Left renal cortex interstitium (tissue), 4 donors: Measurements from ENCODE around the gene TMSB15C. TPM values are rescaled to one million over a fixed set of nuclear protein-coding genes. Genes with fewer than 3 reads are reported as not detected.
"Not testable (repeated sequence)": the region's sequence is repeated elsewhere in the genome, so short reads cannot be mapped to it uniquely, and the experiment has no call there.

ENCODE experiments used
- DNase-seq, 4 donors: peaks; one replicate each; pipeline ENCODE4 v3.0.0-alpha.2; 2013; ENCODE audit warnings: low read depth in 4 of 4, low spot score in 2 of 4, missing footprints in 1 of 4
- polyA plus RNA-seq, 4 donors: library from polyadenylated mRNA; unstranded; fragments of 120-200 nt; gene quantifications; one replicate each; pipeline ENCODE4 v1.2.1, GENCODE V29; 2013; ENCODE audit not compliant: insufficient read length in 4 of 4

TMSB15C gene
- polyA plus RNA-seq = 10 to 100 TPM in 2 of 4 donors, 1 to 10 TPM in 2; 7.9 to 17.6 (median 13.0) TPM

DNA sequence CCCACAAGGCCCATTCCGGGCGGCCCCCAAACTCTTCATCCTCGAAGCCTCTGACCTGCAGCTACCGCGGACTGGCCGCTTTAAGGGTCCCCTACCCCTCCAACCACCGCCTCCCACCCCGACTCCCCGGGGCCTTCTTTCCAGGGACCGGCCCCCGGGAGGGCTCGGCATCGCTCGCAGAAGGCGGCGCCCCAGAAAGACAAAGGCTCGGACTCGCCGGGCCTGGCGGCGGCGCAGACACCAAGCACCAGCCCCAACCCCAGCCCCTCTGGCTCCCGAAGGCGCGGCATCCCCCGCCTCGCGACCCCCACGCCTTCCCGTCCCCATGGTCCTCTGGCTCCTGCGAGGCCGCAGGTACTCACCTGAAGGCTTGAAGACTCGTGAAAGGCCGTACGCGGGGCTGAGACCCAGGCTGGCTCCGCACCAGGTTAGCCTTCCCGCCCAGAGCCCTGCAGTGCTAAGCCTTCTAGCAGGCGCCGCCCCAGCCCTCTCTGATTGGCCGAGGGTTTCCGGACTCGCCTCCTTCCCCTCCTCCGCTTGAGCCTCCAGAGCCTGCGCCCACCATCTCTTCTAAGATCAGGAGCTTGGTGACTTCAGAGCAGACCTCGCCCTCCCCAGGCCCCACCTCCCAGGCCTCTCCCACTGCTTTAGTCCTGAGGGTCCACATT is at the start of gene TMSB15C:
TMSB15C (minus strand) TSS at position 459 of the 668 bp plus-strand sequence.
- DNase-seq = not testable (repeated sequence)

DNA sequence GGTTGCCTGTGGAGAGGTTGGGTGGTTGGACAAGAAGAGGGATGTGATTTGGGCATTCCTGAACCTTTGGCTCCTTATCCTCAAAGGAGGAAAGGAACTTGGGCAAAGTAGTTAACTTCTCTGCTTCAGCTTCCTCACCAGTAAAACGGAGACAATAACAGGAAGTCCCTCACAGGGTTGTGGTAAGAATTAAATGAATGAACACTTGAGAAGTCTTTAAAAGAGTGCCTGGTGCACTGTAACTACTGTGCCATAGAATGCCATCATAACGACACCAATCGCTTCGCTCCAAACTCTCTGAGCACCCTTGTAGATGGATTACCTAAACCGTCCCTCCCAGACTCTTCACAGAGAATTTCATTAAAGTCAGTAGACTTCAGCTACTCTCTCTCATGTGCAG is 46.8 kb upstream of the TMSB15C start:
- no peak for DNase-seq

- DNase-seq = no peak
Observed at GRCh38 chrX:104118765-104119164, 42.7 kb upstream of the TMSB15C start.

GRCh38 chrX:104117759-104118158 is 41.7 kb upstream of the TMSB15C start:
- no peak for DNase-seq

- DNase-seq = peak in 1 of 4 donors; percentile 19
Observed at GRCh38 chrX:104113222-104113965, 37.4 kb upstream of the TMSB15C start.

DNA sequence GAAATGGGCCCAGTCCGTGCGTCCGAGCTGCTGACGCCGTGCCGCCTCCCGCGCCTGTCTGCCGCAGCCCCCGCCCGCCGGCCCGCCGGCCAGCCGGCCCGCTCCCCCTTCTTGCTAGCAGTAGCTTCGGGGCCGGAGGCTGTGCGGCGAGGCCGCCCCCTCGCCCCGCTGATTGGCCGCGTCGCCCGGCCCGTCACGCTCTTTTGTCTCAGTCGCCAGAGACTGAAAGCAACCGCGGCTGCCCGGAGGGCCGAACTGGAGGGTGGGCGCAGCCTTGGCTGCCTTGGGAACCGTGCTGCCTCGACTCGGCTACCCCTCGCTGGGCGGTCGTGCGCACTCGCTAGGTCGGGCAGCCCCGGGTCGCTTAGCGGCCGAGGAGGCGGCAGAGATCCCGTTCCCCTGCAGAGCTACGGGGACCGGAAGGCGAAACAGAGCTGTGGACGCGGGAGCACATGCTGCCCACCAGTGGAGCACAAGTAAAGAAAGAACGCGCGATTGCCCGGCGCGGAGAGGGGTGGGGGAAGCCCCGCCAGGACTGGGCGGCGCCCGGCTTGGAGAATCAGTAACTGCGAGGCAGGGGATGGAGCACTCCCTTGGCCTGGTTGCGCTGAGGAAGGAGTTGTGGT is 36.4 kb upstream of the TMSB15C start, which contains the start of gene ZCCHC18:
ZCCHC18 (plus strand) TSS at position 198 of the 626 bp plus-strand sequence. CDS start 1,589 bp downstream, outside the sequence.
- peak in 2 of 4 donors; percentile 29 to 57 for DNase-seq

GRCh38 chrX:104110491-104111240 is 34.6 kb upstream of the TMSB15C start:
- not testable (repeated sequence) for DNase-seq

DNA sequence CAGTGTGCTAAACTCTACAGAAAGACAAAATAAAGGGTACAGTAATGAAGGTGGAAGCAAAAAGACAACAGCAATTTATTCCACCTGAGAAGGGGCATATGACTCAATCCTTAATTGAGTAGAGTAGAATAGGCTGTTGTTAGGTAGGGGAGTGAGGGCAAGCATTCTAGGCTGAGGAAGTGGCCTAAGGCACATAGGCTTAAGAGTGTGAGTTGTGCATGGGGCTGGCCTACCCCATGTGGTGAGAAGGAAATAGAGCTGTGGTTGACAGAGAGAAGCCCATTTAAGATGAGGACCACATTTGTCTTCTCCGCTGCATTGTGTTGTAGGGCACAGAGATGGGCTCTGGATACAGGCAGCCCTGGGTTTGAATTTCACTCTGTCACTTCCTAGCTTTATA is 32.9 kb upstream of the TMSB15C start:
- DNase-seq = no peak

DNA sequence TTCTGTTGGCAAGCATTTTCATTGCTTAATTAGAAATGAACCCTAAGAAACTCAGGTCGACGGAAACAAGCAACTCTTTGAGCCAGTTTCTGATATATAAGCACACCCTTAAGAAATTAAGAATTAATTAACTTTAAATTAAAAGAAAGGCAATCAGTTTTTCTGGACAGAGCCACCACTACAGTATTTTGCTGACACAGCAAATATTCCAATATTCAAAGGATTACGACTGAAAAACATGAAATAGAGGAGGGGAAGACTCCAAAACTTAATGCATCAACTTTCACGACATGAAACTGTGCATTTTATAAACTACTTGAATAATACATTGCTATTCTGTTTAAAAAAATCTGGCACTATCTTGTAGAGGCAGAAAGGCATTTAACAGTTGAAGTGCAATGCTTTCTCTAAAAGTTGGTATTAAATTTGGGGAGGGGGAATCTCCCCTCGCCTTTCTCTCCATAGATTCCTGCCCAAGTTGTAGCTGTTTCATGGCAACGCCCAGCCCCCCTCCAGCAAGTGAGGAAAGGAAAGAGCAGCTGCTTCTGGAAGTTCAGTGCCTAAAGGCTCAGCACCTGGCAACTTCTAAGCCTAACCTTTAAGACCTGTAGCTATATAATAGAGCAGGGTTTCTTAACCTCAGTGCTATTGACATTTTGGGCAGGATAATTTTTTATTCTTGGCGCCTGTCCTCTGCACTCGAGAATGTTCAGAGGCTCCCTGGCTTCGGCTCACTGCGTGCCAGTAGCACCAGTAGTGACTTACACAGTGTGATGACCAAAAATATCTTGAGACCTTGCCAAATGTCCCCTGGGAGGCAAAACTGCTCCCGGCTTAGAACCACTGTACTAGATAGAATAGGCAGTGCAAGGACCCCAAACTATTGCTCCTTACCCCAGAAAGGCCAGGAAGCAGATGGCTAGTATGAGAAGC is 29.6 kb upstream of the TMSB15C start:
- no peak for DNase-seq

GRCh38 chrX:104104676-104105075 is 28.6 kb upstream of the TMSB15C start:
- DNase-seq = no peak

- no peak for DNase-seq
Observed at GRCh38 chrX:104098919-104099318, 22.9 kb upstream of the TMSB15C start.

GRCh38 chrX:104098151-104098808 is 22.2 kb upstream of the TMSB15C start:
- DNase-seq = peak in 2 of 4 donors; percentile 6 to 23

GRCh38 chrX:104085919-104086318 is 9.9 kb upstream of the TMSB15C start:
- DNase-seq = no peak

DNA sequence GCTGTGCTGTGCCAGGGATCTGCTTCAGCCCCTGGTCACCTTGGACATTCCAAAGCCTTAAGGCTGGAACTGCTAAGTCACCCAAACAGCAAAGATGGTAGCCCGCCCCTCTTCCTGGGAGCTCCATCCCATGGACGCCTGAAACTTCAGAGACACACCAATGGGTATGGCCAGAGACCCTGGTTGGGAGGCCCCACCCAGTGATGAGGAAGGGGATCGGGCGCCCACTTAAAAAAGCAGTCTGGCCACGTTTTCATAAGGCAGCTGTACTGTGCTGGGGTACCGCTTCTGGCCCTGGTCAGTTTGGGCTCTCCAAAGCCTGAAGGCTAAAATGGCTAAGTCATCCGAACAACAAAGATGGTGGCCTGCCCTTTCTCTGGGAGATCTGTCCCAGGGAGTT is 9.4 kb upstream of the TMSB15C start:
- DNase-seq = no peak

DNA sequence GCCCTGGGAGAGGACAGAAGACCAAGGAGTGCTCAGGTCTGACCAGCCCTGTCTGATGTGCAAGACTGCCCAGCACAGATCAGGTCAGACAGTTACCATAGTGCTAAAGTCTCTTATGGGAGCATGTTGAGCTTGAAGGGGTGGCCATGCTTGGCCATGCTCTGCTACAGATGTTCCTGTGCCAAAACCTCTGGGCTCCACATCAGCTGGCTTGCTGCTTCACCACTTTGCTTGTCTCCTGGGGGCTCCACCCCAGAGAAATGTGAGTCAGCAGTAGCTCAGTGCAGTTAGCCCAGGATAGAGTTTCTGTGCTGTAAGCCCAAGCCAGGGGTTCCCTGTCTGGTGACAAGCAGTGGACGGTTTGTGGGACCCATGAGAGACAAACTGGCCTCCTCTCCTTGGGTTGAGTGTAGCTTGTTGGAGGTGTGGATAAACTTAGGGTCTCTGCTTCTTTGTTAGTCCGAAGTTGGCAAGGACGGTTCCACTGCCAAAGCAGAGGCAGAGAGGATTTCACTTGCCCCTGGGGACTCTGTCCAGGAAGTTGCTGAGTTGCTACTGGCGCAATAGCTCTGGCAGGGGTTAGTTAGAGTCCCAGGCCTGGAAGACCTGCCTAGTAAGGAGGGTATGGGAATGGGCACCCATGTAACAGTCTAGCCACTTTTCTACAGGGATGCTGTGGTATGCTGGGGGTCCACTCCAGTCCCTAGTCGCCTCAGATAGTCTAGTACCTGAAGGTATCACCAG is 8.7 kb upstream of the TMSB15C start:
- no peak for DNase-seq

GRCh38 chrX:104084063-104084462 is 8.0 kb upstream of the TMSB15C start:
- no peak for DNase-seq

- DNase-seq = not testable (repeated sequence)
Observed at GRCh38 chrX:104077854-104078253, 1.8 kb upstream of the TMSB15C start.

GRCh38 chrX:104062636-104063035 is 13.4 kb downstream of the TMSB15C start:
- DNase-seq = not testable (repeated sequence)
